ENCODE measurements around the gene SLC43A1.

- TF ChIP-seq CTCF (IDR thresholded peaks at IDR 0.05) = no peak
- TF ChIP-seq POLR2A (IDR thresholded peaks at IDR 0.05) = no peak
Measured at GRCh38 chr11:57556041-57556440, 40.5 kb upstream of the SLC43A1 start.

Data from esophagus squamous epithelium (tissue), 4 donors.